Body of pancreas (tissue), 4 donors: ENCODE results near the gene DHFR2.
A peak's percentile ranks its signal among the peaks of the same experiment; 100 is the strongest.

Experiments
- CTCF ChIP-seq, 7 experiments: fragments of 450-650 bp in 4 of 7; fragments of 200-600 bp in 3 of 7; sonication (generic) in 3 of 7; IDR thresholded peaks; one replicate each; pipeline ENCODE4 v1.5.1; 2016 to 2019; ENCODE audit warnings: antibody characterized with exemption in 7 of 7
- POLR2A ChIP-seq, 3 donors: fragments of 450-650 bp; IDR thresholded peaks; one replicate each; pipeline ENCODE4 v1.6.1; 2016; ENCODE audit warnings: antibody characterized with exemption in 3 of 3, mild to moderate bottlenecking in 2 of 3

- TF ChIP-seq CTCF (IDR thresholded peaks at IDR 0.05): peak in 5 of 7 experiments; percentile 25 to 40 (median 35)
- TF ChIP-seq POLR2A (IDR thresholded peaks at IDR 0.05): no peak
Observed at GRCh38 chr3:94036909-94037507, 25.7 kb downstream of the DHFR2 start.
